IMR-90 (cell line): Measurements from ENCODE around the gene KMT2C. TPM values are rescaled to one million over a fixed set of nuclear protein-coding genes. Genes with fewer than 3 reads are reported as not detected.

ENCODE experiments used
- ATAC-seq: fragments of 200-7000 bp; cut with Tn5 transposase; 2 replicates; pipeline ENCODE4 v1.9.1; 2020; ENCODE audit warnings: low read depth, mild to moderate bottlenecking, moderate library complexity
- BruUV-seq: library from RNA; stranded (reverse); fragments of 400-500 nt; replicated peaks from 2 replicates; lab custom pipeline; 2021; lab: Mats Ljungman, UMichigan
- CTCF ChIA-PET: fragments of 300-600 bp; formaldehyde crosslinking; extraction: SDS; loops from one replicate; lab custom pipeline; 2021; ENCODE audit warnings: antibody characterized with exemption; lab: Yijun Ruan, JAX
- POLR2A ChIA-PET: fragments of 300-600 bp; sonication (Branson Sonifier 250); formaldehyde crosslinking; loops from one replicate; lab custom pipeline; 2022; ENCODE audit warnings: antibody characterized with exemption; ENCODE audit not compliant: unreplicated experiment; lab: Charles Lee
- DNase-seq: peaks from one replicate; pipeline ENCODE4 v3.0.0; 2013
- H2AFZ ChIP-seq: replicated peaks from 2 replicates; pipeline ENCODE3; 2013; ENCODE audit warnings: low read length, mild to moderate bottlenecking; ENCODE audit not compliant: poor library complexity
- H2AK5ac ChIP-seq: 2 replicates; pipeline ENCODE4 v1.6.1; 2013; ENCODE audit warnings: low read depth, low read length, inconsistent platforms
- H2AK9ac ChIP-seq: replicated peaks from 2 replicates; pipeline ENCODE3; 2013; ENCODE audit warnings: mild to moderate bottlenecking, low read depth, low read length, moderate library complexity; ENCODE audit not compliant: poor library complexity
- H2BK120ac ChIP-seq: 2 replicates; pipeline ENCODE4 v1.6.1; 2013; ENCODE audit warnings: low read depth, low read length, inconsistent platforms
- H2BK15ac ChIP-seq: 3 replicates; pipeline ENCODE4 v1.6.1; 2013; ENCODE audit warnings: low read depth, low read length, inconsistent platforms
- H2BK20ac ChIP-seq: 2 replicates; pipeline ENCODE4 v1.6.1; 2013; ENCODE audit warnings: low read depth, mild to moderate bottlenecking, inconsistent platforms, low read length, moderate library complexity
- H2BK5ac ChIP-seq: 2 replicates; pipeline ENCODE4 v1.6.1; 2013; ENCODE audit warnings: mild to moderate bottlenecking, low read depth, low read length, inconsistent platforms; ENCODE audit not compliant: poor library complexity, severe bottlenecking
- H3K14ac ChIP-seq: replicated peaks from 2 replicates; pipeline ENCODE4 v1.6.1; 2013; ENCODE audit warnings: low read depth, low read length, inconsistent platforms
- H3K18ac ChIP-seq: 2 replicates; pipeline ENCODE4 v1.6.1; 2013; ENCODE audit warnings: low read depth, low read length, control low read depth
- H3K23ac ChIP-seq: 2 replicates; pipeline ENCODE4 v1.6.1; 2013; ENCODE audit warnings: low read depth, low read length, inconsistent platforms
- H3K27ac ChIP-seq: 2 replicates; pipeline ENCODE4 v1.5.1; 2013; ENCODE audit warnings: mild to moderate bottlenecking, control low read depth, low read length; ENCODE audit not compliant: insufficient read depth
- H3K27me3 ChIP-seq: 2 replicates; pipeline ENCODE4 v1.6.1; 2013; ENCODE audit warnings: low read length; ENCODE audit not compliant: control insufficient read depth, insufficient read depth
- H3K36me3 ChIP-seq: 2 replicates; pipeline ENCODE4 v1.6.1; 2013; ENCODE audit warnings: low read length, mixed read lengths; ENCODE audit not compliant: control insufficient read depth, insufficient read depth
- H3K4ac ChIP-seq: 2 replicates; pipeline ENCODE4 v1.6.1; 2013; ENCODE audit warnings: low read depth, low read length, inconsistent platforms
- H3K4me1 ChIP-seq: 2 replicates; pipeline ENCODE4 v1.6.1; 2013; ENCODE audit warnings: low read length, mixed read lengths; ENCODE audit not compliant: control insufficient read depth, insufficient read depth
- H3K4me2 ChIP-seq: 2 replicates; pipeline ENCODE4 v1.6.1; 2013; ENCODE audit warnings: low read depth, mild to moderate bottlenecking, control low read depth, low read length, moderate library complexity
- H3K4me3 ChIP-seq: 2 replicates; pipeline ENCODE4 v1.5.1; 2013; ENCODE audit warnings: low read depth, mild to moderate bottlenecking, control low read depth, low read length, moderate library complexity; ENCODE audit not compliant: insufficient read depth
- H3K56ac ChIP-seq: 2 replicates; pipeline ENCODE4 v1.6.1; 2013; ENCODE audit warnings: low read length, inconsistent platforms; ENCODE audit not compliant: insufficient read depth; ENCODE audit errors: extremely low read depth
- H3K79me1 ChIP-seq, 2 experiments: 2 replicates each; pipeline ENCODE4 v1.6.1; 2013; ENCODE audit warnings: low read length in 2 of 2, inconsistent platforms in 1 of 2, low read depth in 1 of 2
- H3K9ac ChIP-seq: 2 replicates; pipeline ENCODE4 v1.6.1; 2013; ENCODE audit warnings: low read depth, low read length, control low read depth
- H3K9me1 ChIP-seq: 2 replicates; pipeline ENCODE4 v1.6.1; 2013; ENCODE audit warnings: low read length, inconsistent platforms; ENCODE audit not compliant: insufficient read depth
- H3K9me3 ChIP-seq: 2 replicates; pipeline ENCODE4 v1.6.1; 2013; ENCODE audit warnings: low read length; ENCODE audit not compliant: control insufficient read depth, insufficient read depth
- H4K20me1 ChIP-seq: 2 replicates; pipeline ENCODE4 v1.6.1; 2013; ENCODE audit warnings: low read length, inconsistent platforms; ENCODE audit not compliant: insufficient read depth
- H4K5ac ChIP-seq: 2 replicates; pipeline ENCODE4 v1.6.1; 2013; ENCODE audit warnings: mild to moderate bottlenecking, low read depth, low read length, control low read depth
- H4K8ac ChIP-seq, 2 experiments: 2 replicates each; pipeline ENCODE4 v1.6.1; 2013; ENCODE audit warnings: low read depth in 2 of 2, low read length in 2 of 2, control low read depth in 1 of 2, inconsistent platforms in 1 of 2
- H4K91ac ChIP-seq: 2 replicates; pipeline ENCODE4 v1.6.1; 2013; ENCODE audit warnings: low read depth, low read length, inconsistent platforms; ENCODE audit not compliant: insufficient read depth
- CEBPB ChIP-seq: IDR thresholded peaks from 2 replicates; pipeline ENCODE4 v1.6.1; 2012; ENCODE audit warnings: low read depth, low read length, improper control_type of control experiment
- CHD1 ChIP-seq: IDR thresholded peaks from 2 replicates; pipeline ENCODE4 v1.6.1; 2012; ENCODE audit warnings: low read depth, low read length, improper control_type of control experiment
- MAFK ChIP-seq: IDR thresholded peaks from 2 replicates; pipeline ENCODE4 v1.6.1; 2012; ENCODE audit warnings: low read depth, low read length, improper control_type of control experiment
- MXI1 ChIP-seq: IDR thresholded peaks from 2 replicates; pipeline ENCODE4 v1.6.1; 2012; ENCODE audit warnings: low read depth, mild to moderate bottlenecking, low read length, moderate library complexity, borderline replicate concordance
- NFE2L2 ChIP-seq: fragments of 150-350 bp; IDR thresholded peaks from 2 replicates; pipeline ENCODE4 v1.6.1; 2016; ENCODE audit warnings: low read depth, mild to moderate bottlenecking, low read length
- POLR2A ChIP-seq: IDR thresholded peaks from 2 replicates; pipeline ENCODE4 v1.6.1; 2012; ENCODE audit warnings: mild to moderate bottlenecking, low read depth, low read length
- RAD21 ChIP-seq: IDR thresholded peaks from 2 replicates; pipeline ENCODE4 v1.6.1; 2012; ENCODE audit warnings: low read length, improper control_type of control experiment
- RCOR1 ChIP-seq: IDR thresholded peaks from 2 replicates; pipeline ENCODE4 v1.6.1; 2012; ENCODE audit warnings: mild to moderate bottlenecking, low read length, improper control_type of control experiment; ENCODE audit not compliant: insufficient replicate concordance
- RFX5 ChIP-seq: IDR thresholded peaks from 2 replicates; pipeline ENCODE4 v1.8.0; 2012; ENCODE audit warnings: low read depth, mild to moderate bottlenecking, low read length, moderate library complexity
- SMC3 ChIP-seq: fragments of 150-350 bp; IDR thresholded peaks from 2 replicates; pipeline ENCODE4 v1.6.1; 2016; ENCODE audit warnings: low read depth, mild to moderate bottlenecking, antibody characterized with exemption, low read length, moderate library complexity
- WGBS, 2 experiments: methylation state at CpG; one replicate each; pipeline versions ENCODE4 v1.1.5 to v1.1.7; 2013; ENCODE audit warnings: missing lambda C conversion rate in 2 of 2; ENCODE audit not compliant: insufficient read length in 1 of 2; ENCODE audit errors: extremely low coverage in 2 of 2; 5-methylcytosine and 5-hydroxymethylcytosine counted together
- dilution Hi-C: fragments of 300-500 bp; cut with HindIII; formaldehyde crosslinking; loops from one replicate; pipeline ENCODE4 v1.14.3; 2018; ENCODE audit warnings: low sequenced_read_pairs; ENCODE audit not compliant: unreplicated experiment
- in situ Hi-C: fragments of 300-500 bp; cut with MboI; formaldehyde crosslinking; loops from 3 replicates; pipeline ENCODE4 v1.14.3; 2019; ENCODE audit warnings: low sequenced_read_pairs, inconsistent platforms, mixed read lengths
- intact Hi-C: fragments of 100-400 bp; cut with micrococcal nuclease; formaldehyde crosslinking; loops from 2 replicates; pipeline ENCODE4 v1.10.0; 2022
- polyA plus RNA-seq, 3 experiments: library from polyadenylated mRNA; depleted of rRNA; stranded (reverse); fragments of >200 nt; gene quantifications; 2 replicates each; pipeline ENCODE4 v1.2.3, GENCODE V29; 2012; ENCODE audit warnings: low replicate concordance in 1 of 3
- total RNA-seq: library from RNA; depleted of rRNA; stranded (reverse); fragments of >200 nt; gene quantifications from 2 replicates; pipeline ENCODE4 v1.2.3, GENCODE V29; 2012
- TF ChIP-seq, protein P1 (sequence below): fragments of 150-350 bp; IDR thresholded peaks from 2 replicates; pipeline ENCODE4 v1.6.1; 2017; ENCODE audit warnings: mild to moderate bottlenecking, antibody characterized with exemption, low read length, low read depth
- TF ChIP-seq, protein P2 (sequence below): fragments of 150-350 bp; IDR thresholded peaks from 2 replicates; pipeline ENCODE4 v1.6.1; 2016; ENCODE audit warnings: low read depth, mild to moderate bottlenecking, low read length, moderate library complexity, borderline replicate concordance
- TF ChIP-seq, protein P3 (sequence below): conservative IDR thresholded peaks from 2 replicates; pipeline ENCODE4 v1.5.1; 2012; ENCODE audit warnings: mild to moderate bottlenecking, low read depth, low read length, improper control_type of control experiment

Gene KMT2C
- total and polyA plus RNA-seq, 2 of the 4 experiments (the other 2 are of a cell fraction), result 8.0 to 23.3 TPM

DNA sequence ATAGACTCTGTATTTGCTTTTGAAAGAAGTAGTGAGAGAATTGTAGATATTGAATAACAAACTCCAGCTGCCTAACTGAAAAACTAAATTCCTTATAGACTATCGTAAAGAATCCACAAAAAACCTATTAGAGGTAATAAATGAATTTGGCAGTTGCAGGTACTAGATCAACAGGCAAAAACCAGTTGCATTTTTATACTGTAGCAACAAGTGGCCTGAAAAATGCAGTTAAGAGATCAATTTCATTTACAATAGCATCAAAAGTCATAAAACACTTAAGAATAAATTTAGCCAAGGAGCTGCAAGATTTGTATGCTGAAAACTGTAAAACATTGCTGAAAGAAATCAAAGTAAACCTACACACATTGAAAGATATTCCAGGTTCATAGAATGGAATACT is 340.0 kb downstream of the KMT2C start:
- 0 out of 2 replicates have a peak, but pooled peaks cover 5% of the 10 kb centered on the region for H3K9me1 ChIP-seq
- no peak overlapping the region for H4K5ac ChIP-seq
- no peak overlapping the region for H3K4ac ChIP-seq
- no peaks in the 10 kb centered on the region for H3K9me3 ChIP-seq
- no peak overlapping the region for H4K91ac ChIP-seq
- DNase-seq (no peak), ATAC-seq (no peak)
- no peak overlapping the region for H3K9ac ChIP-seq
- in situ Hi-C loops (no loop called here), dilution Hi-C loops (no loop called here), intact Hi-C loops (no loop called here)
- H3K27me3 ChIP-seq, result no peaks in the 10 kb centered on the region
- H2AFZ ChIP-seq, result no peak overlapping the region
- no peaks in the 10 kb centered on the region for H4K20me1 ChIP-seq
- H4K8ac ChIP-seq, result no peak overlapping the region
- H3K79me1 ChIP-seq, result peaks cover 5 to 11% of the 10 kb centered on the region in 2 experiments; a peak in 3 of 4 replicates
- no peak overlapping the region for H2BK5ac ChIP-seq
- H2AK5ac ChIP-seq, result no peak overlapping the region
- H3K23ac ChIP-seq, result no peak overlapping the region
- H3K4me3 ChIP-seq, result no peak overlapping the region
- H2AK9ac ChIP-seq, result no peak overlapping the region
- no peak overlapping the region for H3K14ac ChIP-seq
- no peak overlapping the region for H3K56ac ChIP-seq
- BruUV-seq, result no TSS peak
- peaks cover 1% of the 10 kb centered on the region; the same call in 1 of the 2 replicates for H3K36me3 ChIP-seq
- no CpG with 5 or more reads among the region's 1 CpG for WGBS, 2 experiments
- ChIA-PET CTCF (no interaction called here), POLR2A (no interaction called here)
- no peak overlapping the region for H2BK20ac ChIP-seq
- H3K27ac ChIP-seq, result no peak overlapping the region
- no peaks in the 10 kb centered on the region for H3K4me1 ChIP-seq
- no peak overlapping the region for H3K18ac ChIP-seq
- no peak overlapping the region for H2BK15ac ChIP-seq
- H3K4me2 ChIP-seq, result no peak overlapping the region
- TF ChIP-seq MAFK (no peak), POLR2A (no peak), SMC3 (no peak), RFX5 (no peak), CEBPB (no peak), CHD1 (no peak), NFE2L2 (no peak), RCOR1 (no peak), MXI1 (no peak), RAD21 (no peak)
- TF ChIP-seq, protein P1, sequence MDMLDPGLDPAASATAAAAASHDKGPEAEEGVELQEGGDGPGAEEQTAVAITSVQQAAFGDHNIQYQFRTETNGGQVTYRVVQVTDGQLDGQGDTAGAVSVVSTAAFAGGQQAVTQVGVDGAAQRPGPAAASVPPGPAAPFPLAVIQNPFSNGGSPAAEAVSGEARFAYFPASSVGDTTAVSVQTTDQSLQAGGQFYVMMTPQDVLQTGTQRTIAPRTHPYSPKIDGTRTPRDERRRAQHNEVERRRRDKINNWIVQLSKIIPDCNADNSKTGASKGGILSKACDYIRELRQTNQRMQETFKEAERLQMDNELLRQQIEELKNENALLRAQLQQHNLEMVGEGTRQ, result no peak
- TF ChIP-seq, protein P2, sequence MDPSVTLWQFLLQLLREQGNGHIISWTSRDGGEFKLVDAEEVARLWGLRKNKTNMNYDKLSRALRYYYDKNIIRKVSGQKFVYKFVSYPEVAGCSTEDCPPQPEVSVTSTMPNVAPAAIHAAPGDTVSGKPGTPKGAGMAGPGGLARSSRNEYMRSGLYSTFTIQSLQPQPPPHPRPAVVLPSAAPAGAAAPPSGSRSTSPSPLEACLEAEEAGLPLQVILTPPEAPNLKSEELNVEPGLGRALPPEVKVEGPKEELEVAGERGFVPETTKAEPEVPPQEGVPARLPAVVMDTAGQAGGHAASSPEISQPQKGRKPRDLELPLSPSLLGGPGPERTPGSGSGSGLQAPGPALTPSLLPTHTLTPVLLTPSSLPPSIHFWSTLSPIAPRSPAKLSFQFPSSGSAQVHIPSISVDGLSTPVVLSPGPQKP, result no peak
- TF ChIP-seq, protein P3, sequence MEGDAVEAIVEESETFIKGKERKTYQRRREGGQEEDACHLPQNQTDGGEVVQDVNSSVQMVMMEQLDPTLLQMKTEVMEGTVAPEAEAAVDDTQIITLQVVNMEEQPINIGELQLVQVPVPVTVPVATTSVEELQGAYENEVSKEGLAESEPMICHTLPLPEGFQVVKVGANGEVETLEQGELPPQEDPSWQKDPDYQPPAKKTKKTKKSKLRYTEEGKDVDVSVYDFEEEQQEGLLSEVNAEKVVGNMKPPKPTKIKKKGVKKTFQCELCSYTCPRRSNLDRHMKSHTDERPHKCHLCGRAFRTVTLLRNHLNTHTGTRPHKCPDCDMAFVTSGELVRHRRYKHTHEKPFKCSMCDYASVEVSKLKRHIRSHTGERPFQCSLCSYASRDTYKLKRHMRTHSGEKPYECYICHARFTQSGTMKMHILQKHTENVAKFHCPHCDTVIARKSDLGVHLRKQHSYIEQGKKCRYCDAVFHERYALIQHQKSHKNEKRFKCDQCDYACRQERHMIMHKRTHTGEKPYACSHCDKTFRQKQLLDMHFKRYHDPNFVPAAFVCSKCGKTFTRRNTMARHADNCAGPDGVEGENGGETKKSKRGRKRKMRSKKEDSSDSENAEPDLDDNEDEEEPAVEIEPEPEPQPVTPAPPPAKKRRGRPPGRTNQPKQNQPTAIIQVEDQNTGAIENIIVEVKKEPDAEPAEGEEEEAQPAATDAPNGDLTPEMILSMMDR, result no peak
- no peak overlapping the region for H2BK120ac ChIP-seq
